WTC11 (cell line): ENCODE results near the gene GPR162. TPM values are rescaled to one million over a fixed set of nuclear protein-coding genes. Genes with fewer than 3 reads are reported as not detected.
A peak's percentile ranks its signal among the peaks of the same experiment; 100 is the strongest.

Experiments
- ATAC-seq: fragments of 200-7000 bp; cut with Tn5 transposase; 2 replicates; pipeline ENCODE4 v1.10.0; 2021; ENCODE audit warnings: mild to moderate bottlenecking, moderate library complexity
- CTCF ChIA-PET: fragments of 300-600 bp; sonication (Branson Sonifier 250); formaldehyde crosslinking; loops from one replicate; lab custom pipeline; 2021; ENCODE audit warnings: antibody characterized with exemption; lab: Charles Lee
- POLR2A ChIA-PET: fragments of 350-600 bp; sonication (Branson Sonifier 250); formaldehyde crosslinking; loops from one replicate; lab custom pipeline; 2021; ENCODE audit warnings: antibody characterized with exemption; lab: Charles Lee
- DNase-seq: peaks from one replicate; pipeline ENCODE4 v3.0.0; 2021; ENCODE audit warnings: low spot score
- H3K27ac Mint-ChIP-seq: 2 replicates; pipeline ENCODE4 v1.8.0; 2021; ENCODE audit warnings: mixed read lengths
- H3K27me3 Mint-ChIP-seq: 2 replicates; pipeline ENCODE4 v1.8.0; 2021; ENCODE audit warnings: low read depth, mild to moderate bottlenecking, moderate library complexity, mixed read lengths
- H3K36me3 Mint-ChIP-seq: 2 replicates; pipeline ENCODE4 v1.8.0; 2021; ENCODE audit warnings: mixed read lengths
- H3K4me1 Mint-ChIP-seq: 2 replicates; pipeline ENCODE4 v1.8.0; 2022; ENCODE audit warnings: mixed read lengths
- H3K4me3 Mint-ChIP-seq: 2 replicates; pipeline ENCODE4 v1.8.0; 2021; ENCODE audit warnings: mild to moderate bottlenecking, moderate library complexity, mixed read lengths
- H3K9me3 Mint-ChIP-seq: 2 replicates; pipeline ENCODE4 v1.8.0; 2021; ENCODE audit warnings: mixed read lengths
- ATF1 ChIP-seq: sonication (generic); formaldehyde crosslinking; IDR thresholded peaks from 2 replicates; pipeline ENCODE4 v1.8.1; 2023; ENCODE audit warnings: mild to moderate bottlenecking, moderate library complexity, missing genetic modification reagents
- ATF2 ChIP-seq: sonication (generic); formaldehyde crosslinking; IDR thresholded peaks from 2 replicates; pipeline ENCODE4 v1.8.1; 2022; ENCODE audit warnings: low read depth, missing genetic modification reagents, borderline replicate concordance
- CBFB ChIP-seq: sonication (generic); formaldehyde crosslinking; IDR thresholded peaks from 2 replicates; pipeline ENCODE4 v1.8.1; 2022; ENCODE audit warnings: mild to moderate bottlenecking, low read depth, missing genetic modification reagents
- ELF4 ChIP-seq: sonication (generic); formaldehyde crosslinking; IDR thresholded peaks from 2 replicates; pipeline ENCODE4 v1.8.1; 2022; ENCODE audit warnings: low read depth, mild to moderate bottlenecking, moderate library complexity, missing genetic modification reagents
- ETV6 ChIP-seq: sonication (generic); formaldehyde crosslinking; IDR thresholded peaks from 2 replicates; pipeline ENCODE4 v1.8.1; 2022; ENCODE audit warnings: mild to moderate bottlenecking, missing genetic modification reagents
- FOXP1 ChIP-seq: sonication (generic); formaldehyde crosslinking; IDR thresholded peaks from 2 replicates; pipeline ENCODE4 v1.8.0; 2022; ENCODE audit warnings: missing genetic modification reagents, mild to moderate bottlenecking, moderate library complexity, borderline replicate concordance
- HMGA2 ChIP-seq: fragments of 250-450 bp; sonication (Bioruptor Pico); IDR thresholded peaks from 2 replicates; pipeline ENCODE4 v1.4.0; 2021; ENCODE audit warnings: mild to moderate bottlenecking, moderate library complexity
- MYBL2 ChIP-seq: sonication (generic); formaldehyde crosslinking; IDR thresholded peaks from 2 replicates; pipeline ENCODE4 v1.8.1; 2023; ENCODE audit warnings: mild to moderate bottlenecking, moderate library complexity, missing genetic modification reagents
- NFATC4 ChIP-seq: fragments of 250-450 bp; sonication (Bioruptor Pico); IDR thresholded peaks from 2 replicates; pipeline ENCODE4 v1.9.0; 2021; ENCODE audit warnings: mild to moderate bottlenecking
- NR1H2 ChIP-seq: sonication (generic); formaldehyde crosslinking; IDR thresholded peaks from 2 replicates; pipeline ENCODE4 v1.9.0; 2021; ENCODE audit warnings: mild to moderate bottlenecking, moderate library complexity, missing genetic modification reagents
- PRRX2 ChIP-seq: fragments of 250-450 bp; sonication (Bioruptor Pico); IDR thresholded peaks from 2 replicates; pipeline ENCODE4 v1.8.0; 2021; ENCODE audit warnings: mild to moderate bottlenecking
- RORB ChIP-seq: fragments of 250-450 bp; sonication (Bioruptor Pico); IDR thresholded peaks from 2 replicates; pipeline ENCODE4 v1.9.0; 2021; ENCODE audit warnings: mild to moderate bottlenecking
- SP1 ChIP-seq: sonication (generic); formaldehyde crosslinking; conservative IDR thresholded peaks from 2 replicates; pipeline ENCODE4 v1.8.1; 2022; ENCODE audit warnings: missing genetic modification reagents
- TCF7 ChIP-seq: sonication (generic); formaldehyde crosslinking; IDR thresholded peaks from 2 replicates; pipeline ENCODE4 v1.8.0; 2022; ENCODE audit warnings: mild to moderate bottlenecking, low read depth, missing genetic modification reagents, moderate library complexity
- USF1 ChIP-seq: sonication (generic); formaldehyde crosslinking; IDR thresholded peaks from 2 replicates; pipeline ENCODE4 v1.8.0; 2022; ENCODE audit warnings: mild to moderate bottlenecking, missing genetic modification reagents
- total RNA-seq: library from RNA; stranded (reverse); gene quantifications from 3 replicates; pipeline ENCODE4 v1.2.3, GENCODE V29; 2021
- TF ChIP-seq, protein P1 (sequence below): fragments of 250-450 bp; sonication (Bioruptor Pico); IDR thresholded peaks from 2 replicates; pipeline ENCODE4 v1.9.0; 2021; ENCODE audit warnings: mild to moderate bottlenecking
- TF ChIP-seq, protein P2 (sequence below): sonication (generic); formaldehyde crosslinking; IDR thresholded peaks from 2 replicates; pipeline ENCODE4 v1.8.0; 2022; ENCODE audit warnings: mild to moderate bottlenecking, missing genetic modification reagents
- TF ChIP-seq, protein P3 (sequence below): sonication (generic); formaldehyde crosslinking; IDR thresholded peaks from 2 replicates; pipeline ENCODE4 v1.8.1; 2023; ENCODE audit warnings: mild to moderate bottlenecking, moderate library complexity, missing genetic modification reagents
- TF ChIP-seq, protein P4 (sequence below): sonication (generic); formaldehyde crosslinking; IDR thresholded peaks from 2 replicates; pipeline ENCODE4 v1.8.1; 2022; ENCODE audit warnings: mild to moderate bottlenecking, moderate library complexity, missing genetic modification reagents
- TF ChIP-seq, protein P5 (sequence below): fragments of 250-450 bp; sonication (Bioruptor Pico); IDR thresholded peaks from 2 replicates; pipeline ENCODE4 v2.1.2; 2022; ENCODE audit warnings: mild to moderate bottlenecking, moderate library complexity

The GPR162 gene
- total RNA-seq, 1 experiment from 2014 or later, result 7.3 TPM

GRCh38 chr12:6772726-6773589, 48.7 kb upstream of the GPR162 start:
- ChIA-PET CTCF (interaction anchor here (0.9 to 10.5 kb wide), 6 partner anchors 9 to 152 kb away, joined by 3 to 110 read pairs (median 6); partner anchors contain the start of genes MLF2, P3H3 and SPSB2), POLR2A (interaction anchor here (0.9 to 1.3 kb wide), 3 partner anchors 9 to 20 kb away, joined by 3 to 5 read pairs (median 3); partner anchors contain the start of gene MLF2)
- Mint-ChIP-seq H3K4me1 (peaks cover 62% of the 10 kb centered on the region), H3K27ac (no peak overlapping the region), H3K4me3 (peak overlapping the region; percentile 68), H3K36me3 (peaks cover 9% of the 10 kb centered on the region), H3K9me3 (no peaks in the 10 kb centered on the region), H3K27me3 (peaks cover 60% of the 10 kb centered on the region)
- DNase-seq (no peak), ATAC-seq (peak; percentile 2)
- TF ChIP-seq RORB (CRISPR knock-in tag) (no peak), ELF4 (CRISPR knock-in tag) (no peak), NFATC4 (CRISPR knock-in tag) (no peak), USF1 (CRISPR knock-in tag) (no peak), ATF1 (CRISPR knock-in tag) (no peak), SP1 (CRISPR knock-in tag) (no peak), HMGA2 (no peak), ATF2 (CRISPR knock-in tag) (no peak), MYBL2 (CRISPR knock-in tag) (no peak), PRRX2 (CRISPR knock-in tag) (no peak), TCF7 (CRISPR knock-in tag) (no peak)
- TF ChIP-seq, protein P1, sequence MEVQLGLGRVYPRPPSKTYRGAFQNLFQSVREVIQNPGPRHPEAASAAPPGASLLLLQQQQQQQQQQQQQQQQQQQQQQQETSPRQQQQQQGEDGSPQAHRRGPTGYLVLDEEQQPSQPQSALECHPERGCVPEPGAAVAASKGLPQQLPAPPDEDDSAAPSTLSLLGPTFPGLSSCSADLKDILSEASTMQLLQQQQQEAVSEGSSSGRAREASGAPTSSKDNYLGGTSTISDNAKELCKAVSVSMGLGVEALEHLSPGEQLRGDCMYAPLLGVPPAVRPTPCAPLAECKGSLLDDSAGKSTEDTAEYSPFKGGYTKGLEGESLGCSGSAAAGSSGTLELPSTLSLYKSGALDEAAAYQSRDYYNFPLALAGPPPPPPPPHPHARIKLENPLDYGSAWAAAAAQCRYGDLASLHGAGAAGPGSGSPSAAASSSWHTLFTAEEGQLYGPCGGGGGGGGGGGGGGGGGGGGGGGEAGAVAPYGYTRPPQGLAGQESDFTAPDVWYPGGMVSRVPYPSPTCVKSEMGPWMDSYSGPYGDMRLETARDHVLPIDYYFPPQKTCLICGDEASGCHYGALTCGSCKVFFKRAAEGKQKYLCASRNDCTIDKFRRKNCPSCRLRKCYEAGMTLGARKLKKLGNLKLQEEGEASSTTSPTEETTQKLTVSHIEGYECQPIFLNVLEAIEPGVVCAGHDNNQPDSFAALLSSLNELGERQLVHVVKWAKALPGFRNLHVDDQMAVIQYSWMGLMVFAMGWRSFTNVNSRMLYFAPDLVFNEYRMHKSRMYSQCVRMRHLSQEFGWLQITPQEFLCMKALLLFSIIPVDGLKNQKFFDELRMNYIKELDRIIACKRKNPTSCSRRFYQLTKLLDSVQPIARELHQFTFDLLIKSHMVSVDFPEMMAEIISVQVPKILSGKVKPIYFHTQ (CRISPR knock-in tag), result no peak
- TF ChIP-seq, protein P2, sequence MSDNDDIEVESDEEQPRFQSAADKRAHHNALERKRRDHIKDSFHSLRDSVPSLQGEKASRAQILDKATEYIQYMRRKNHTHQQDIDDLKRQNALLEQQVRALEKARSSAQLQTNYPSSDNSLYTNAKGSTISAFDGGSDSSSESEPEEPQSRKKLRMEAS (CRISPR knock-in tag), result no peak
- TF ChIP-seq, protein P3, sequence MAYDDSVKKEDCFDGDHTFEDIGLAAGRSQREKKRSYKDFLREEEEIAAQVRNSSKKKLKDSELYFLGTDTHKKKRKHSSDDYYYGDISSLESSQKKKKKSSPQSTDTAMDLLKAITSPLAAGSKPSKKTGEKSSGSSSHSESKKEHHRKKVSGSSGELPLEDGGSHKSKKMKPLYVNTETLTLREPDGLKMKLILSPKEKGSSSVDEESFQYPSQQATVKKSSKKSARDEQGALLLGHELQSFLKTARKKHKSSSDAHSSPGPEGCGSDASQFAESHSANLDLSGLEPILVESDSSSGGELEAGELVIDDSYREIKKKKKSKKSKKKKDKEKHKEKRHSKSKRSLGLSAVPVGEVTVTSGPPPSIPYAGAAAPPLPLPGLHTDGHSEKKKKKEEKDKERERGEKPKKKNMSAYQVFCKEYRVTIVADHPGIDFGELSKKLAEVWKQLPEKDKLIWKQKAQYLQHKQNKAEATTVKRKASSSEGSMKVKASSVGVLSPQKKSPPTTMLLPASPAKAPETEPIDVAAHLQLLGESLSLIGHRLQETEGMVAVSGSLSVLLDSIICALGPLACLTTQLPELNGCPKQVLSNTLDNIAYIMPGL (CRISPR knock-in tag), result no peak
- TF ChIP-seq, all 79 proteins: peak for 0

DNA sequence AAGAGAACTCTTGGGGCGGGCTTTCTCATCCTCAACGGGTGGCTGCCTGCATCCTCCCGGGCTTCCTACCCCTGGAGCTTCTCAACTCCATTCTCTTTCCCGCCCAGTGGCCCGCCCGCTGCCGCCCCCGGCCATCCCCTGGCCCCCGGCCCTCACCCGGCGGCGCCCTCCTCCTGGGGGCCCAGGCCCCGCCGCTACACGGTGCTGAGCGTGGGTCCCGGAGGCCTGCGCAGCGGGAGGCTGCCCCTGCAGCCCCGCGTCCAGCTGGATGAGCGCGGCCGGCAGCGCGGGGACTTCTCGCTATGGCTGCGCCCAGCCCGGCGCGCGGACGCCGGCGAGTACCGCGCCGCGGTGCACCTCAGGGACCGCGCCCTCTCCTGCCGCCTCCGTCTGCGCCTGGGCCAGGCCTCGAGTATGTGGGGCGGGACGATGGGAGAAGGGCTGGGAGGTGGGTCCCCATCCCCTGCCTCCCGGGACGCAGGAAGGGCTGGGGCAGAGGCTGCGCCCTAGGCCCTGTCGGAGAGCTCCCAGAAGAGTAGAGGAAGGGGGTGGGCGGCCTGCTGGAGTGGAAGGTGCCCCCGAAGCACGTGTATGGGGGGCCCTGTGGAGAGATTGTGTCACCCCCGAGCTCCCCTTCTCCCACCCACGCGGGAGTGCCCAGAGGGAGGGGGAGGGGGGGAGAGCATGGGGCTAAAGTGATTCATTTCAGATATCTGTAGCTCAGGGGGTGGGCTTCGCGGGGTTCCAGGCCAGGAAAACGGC, 47.9 kb upstream of the GPR162 start:
- peaks cover 63% of the 10 kb centered on the region for H3K4me1 Mint-ChIP-seq
- peaks cover 9% of the 10 kb centered on the region for H3K36me3 Mint-ChIP-seq
- H3K9me3 Mint-ChIP-seq, result no peaks in the 10 kb centered on the region
- ATAC-seq (peak; percentile 12), DNase-seq (peak; percentile 42)
- H3K27ac Mint-ChIP-seq, result no peak overlapping the region
- CTCF ChIA-PET, result interaction anchor here (0.8 to 10.5 kb wide), 9 partner anchors 18 to 153 kb away, joined by 3 to 110 read pairs (median 6); partner anchors contain the start of genes CDCA3, MLF2, P3H3 and SPSB2
- POLR2A ChIA-PET, result interaction anchor here (0.9 to 1.6 kb wide), 3 partner anchors 8 to 21 kb away, joined by 3 to 9 read pairs (median 5); partner anchors contain the start of genes MLF2 and PTMS
- H3K4me3 Mint-ChIP-seq, result peak overlapping the region; percentile 68
- H3K27me3 Mint-ChIP-seq, result peaks cover 65% of the 10 kb centered on the region
- TF ChIP-seq, protein P2 (CRISPR knock-in tag), result peak; percentile 67; the same call in 1 of the 2 replicates
- TF ChIP-seq FOXP1 (CRISPR knock-in tag) (0 out of 2 replicates have a peak, but pooled peaks have one; percentile 34), NR1H2 (no peak), ETV6 (CRISPR knock-in tag) (0 out of 2 replicates have a peak, but pooled peaks have one; percentile 55), CBFB (CRISPR knock-in tag) (no peak)
- TF ChIP-seq, protein P4, sequence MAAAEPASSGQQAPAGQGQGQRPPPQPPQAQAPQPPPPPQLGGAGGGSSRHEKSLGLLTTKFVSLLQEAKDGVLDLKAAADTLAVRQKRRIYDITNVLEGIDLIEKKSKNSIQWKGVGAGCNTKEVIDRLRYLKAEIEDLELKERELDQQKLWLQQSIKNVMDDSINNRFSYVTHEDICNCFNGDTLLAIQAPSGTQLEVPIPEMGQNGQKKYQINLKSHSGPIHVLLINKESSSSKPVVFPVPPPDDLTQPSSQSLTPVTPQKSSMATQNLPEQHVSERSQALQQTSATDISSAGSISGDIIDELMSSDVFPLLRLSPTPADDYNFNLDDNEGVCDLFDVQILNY (CRISPR knock-in tag), result peak; percentile 73; the same call in 1 of the 2 replicates
- TF ChIP-seq, protein P5, sequence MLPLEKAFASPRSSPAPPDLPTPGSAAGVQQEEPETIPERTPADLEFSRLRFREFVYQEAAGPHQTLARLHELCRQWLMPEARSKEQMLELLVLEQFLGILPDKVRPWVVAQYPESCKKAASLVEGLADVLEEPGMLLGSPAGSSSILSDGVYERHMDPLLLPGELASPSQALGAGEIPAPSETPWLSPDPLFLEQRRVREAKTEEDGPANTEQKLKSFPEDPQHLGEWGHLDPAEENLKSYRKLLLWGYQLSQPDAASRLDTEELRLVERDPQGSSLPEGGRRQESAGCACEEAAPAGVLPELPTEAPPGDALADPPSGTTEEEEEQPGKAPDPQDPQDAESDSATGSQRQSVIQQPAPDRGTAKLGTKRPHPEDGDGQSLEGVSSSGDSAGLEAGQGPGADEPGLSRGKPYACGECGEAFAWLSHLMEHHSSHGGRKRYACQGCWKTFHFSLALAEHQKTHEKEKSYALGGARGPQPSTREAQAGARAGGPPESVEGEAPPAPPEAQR (CRISPR knock-in tag), result no peak
